Peyer's patch (tissue), 4 donors: ENCODE measurements around the gene SMIM43.

Experiments used
- POLR2A ChIP-seq, 2 donors: fragments of 450-650 bp; IDR thresholded peaks; one replicate each; pipeline ENCODE4 v1.5.1; 2017; ENCODE audit warnings: antibody characterized with exemption in 2 of 2, mild to moderate bottlenecking in 2 of 2, moderate library complexity in 2 of 2
- TF ChIP-seq, protein P1 (sequence below), 6 experiments: fragments of 450-650 bp in 4 of 6; fragments of 200-600 bp in 2 of 6; sonication (generic) in 1 of 6; IDR thresholded peaks; one replicate each; pipeline ENCODE4 v1.5.1; 2017 to 2019; ENCODE audit warnings: antibody characterized with exemption in 6 of 6, mild to moderate bottlenecking in 3 of 6, moderate library complexity in 1 of 6

DNA sequence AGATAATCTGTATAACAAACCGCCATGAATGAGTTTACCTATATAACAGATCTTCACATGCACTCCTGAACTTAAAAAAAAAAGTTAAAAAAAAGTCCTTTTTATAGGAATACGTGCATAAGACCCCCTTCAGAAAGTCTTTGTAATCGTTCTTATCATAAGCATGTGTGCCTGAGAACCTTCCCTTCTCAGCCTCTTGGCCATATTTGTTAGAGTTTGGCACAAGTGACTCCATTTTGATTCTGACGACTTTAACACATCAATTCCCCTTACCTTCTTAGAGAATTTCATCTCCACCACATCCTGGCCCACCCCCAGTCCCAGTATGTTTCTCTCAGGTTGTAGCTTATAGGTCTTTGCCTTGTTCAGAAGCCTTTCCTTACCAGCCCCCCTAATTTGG lies 52.2 kb downstream of the SMIM43 start:
- TF ChIP-seq, protein P1, sequence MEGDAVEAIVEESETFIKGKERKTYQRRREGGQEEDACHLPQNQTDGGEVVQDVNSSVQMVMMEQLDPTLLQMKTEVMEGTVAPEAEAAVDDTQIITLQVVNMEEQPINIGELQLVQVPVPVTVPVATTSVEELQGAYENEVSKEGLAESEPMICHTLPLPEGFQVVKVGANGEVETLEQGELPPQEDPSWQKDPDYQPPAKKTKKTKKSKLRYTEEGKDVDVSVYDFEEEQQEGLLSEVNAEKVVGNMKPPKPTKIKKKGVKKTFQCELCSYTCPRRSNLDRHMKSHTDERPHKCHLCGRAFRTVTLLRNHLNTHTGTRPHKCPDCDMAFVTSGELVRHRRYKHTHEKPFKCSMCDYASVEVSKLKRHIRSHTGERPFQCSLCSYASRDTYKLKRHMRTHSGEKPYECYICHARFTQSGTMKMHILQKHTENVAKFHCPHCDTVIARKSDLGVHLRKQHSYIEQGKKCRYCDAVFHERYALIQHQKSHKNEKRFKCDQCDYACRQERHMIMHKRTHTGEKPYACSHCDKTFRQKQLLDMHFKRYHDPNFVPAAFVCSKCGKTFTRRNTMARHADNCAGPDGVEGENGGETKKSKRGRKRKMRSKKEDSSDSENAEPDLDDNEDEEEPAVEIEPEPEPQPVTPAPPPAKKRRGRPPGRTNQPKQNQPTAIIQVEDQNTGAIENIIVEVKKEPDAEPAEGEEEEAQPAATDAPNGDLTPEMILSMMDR (IDR thresholded peaks at IDR 0.05), result no peak
- no peak for TF ChIP-seq POLR2A (IDR thresholded peaks at IDR 0.05)
